ENCODE data around the gene FAM107A. TPM values are rescaled to one million over a fixed set of nuclear protein-coding genes. Genes with fewer than 3 reads are reported as not detected.

The FAM107A gene
- total and polyA plus RNA-seq, 9 of the 15 experiments (the other 6 are each of a cell fraction or from before 2014, with no cell fraction given) = 0.07 TPM; not detected in 8

GRCh38 chr3:58522759-58523425 is 54.3 kb downstream of the FAM107A start (continued):
- TF ChIP-seq SP2 (IDR thresholded peaks at IDR 0.05; ENCODE audit: extremely low read depth, low read depth, low read length, poor library complexity, severe bottlenecking) (no peak), USF2 (CRISPR knock-in tag; IDR thresholded peaks at IDR 0.05) (no peak), ADNP (tag; IDR thresholded peaks at IDR 0.05) (peak; percentile 51; the same call in 1 of the 2 replicates), PKNOX1 (IDR thresholded peaks at IDR 0.05) (peak; percentile 34; the same call in 1 of the 2 replicates), MAFF (IDR thresholded peaks at IDR 0.05; ENCODE audit: low read length) (peak; percentile 72), PTBP1 (IDR thresholded peaks at IDR 0.05; ENCODE audit: low read depth, low read length) (no peak), TOE1 (IDR thresholded peaks at IDR 0.05; ENCODE audit: borderline replicate concordance) (no peak), TOE1 (CRISPR knock-in tag; IDR thresholded peaks at IDR 0.05; ENCODE audit: borderline replicate concordance, low read depth) (no peak), ZSCAN32 (CRISPR knock-in tag; IDR thresholded peaks at IDR 0.05) (no peak), ZNF239 (CRISPR knock-in tag; IDR thresholded peaks at IDR 0.05) (no peak), MYC (IDR thresholded peaks at IDR 0.05; ENCODE audit: low read depth, low read length) (no peak), MYC (CRISPR knock-in tag; IDR thresholded peaks at IDR 0.05; ENCODE audit: borderline replicate concordance, low read depth) (no peak), FUS (optimal IDR thresholded peaks at IDR 0.05; ENCODE audit: low read depth, low read length) (no peak), RB1 (IDR thresholded peaks at IDR 0.05; ENCODE audit: low read depth) (no peak), ZBTB33 (CRISPR knock-in tag; IDR thresholded peaks at IDR 0.05) (no peak), CCNT2 (IDR thresholded peaks at IDR 0.05; ENCODE audit: borderline replicate concordance, extremely low read depth, insufficient read length, low read depth, low read length) (no peak), SMAD1 (IDR thresholded peaks at IDR 0.05; ENCODE audit: low read depth, low read length, partially characterized antibody) (no peak), ZNF766 (CRISPR knock-in tag; conservative IDR thresholded peaks at IDR 0.05) (peak; percentile 53; the same call in 1 of the 2 replicates), ZNF668 (CRISPR knock-in tag; IDR thresholded peaks at IDR 0.05) (no peak), ZNF134 (CRISPR knock-in tag; conservative IDR thresholded peaks at IDR 0.05) (no peak), ZBTB12 (CRISPR knock-in tag; IDR thresholded peaks at IDR 0.05) (no peak), MTA2 (IDR thresholded peaks at IDR 0.05; ENCODE audit: low read depth) (no peak), ETV5 (CRISPR knock-in tag; IDR thresholded peaks at IDR 0.05; ENCODE audit: low read depth) (no peak), ESRRB (CRISPR knock-in tag; IDR thresholded peaks at IDR 0.05; ENCODE audit: borderline replicate concordance) (no peak)
